Measurements from ENCODE around the gene C3orf33. TPM values are rescaled to one million over a fixed set of nuclear protein-coding genes. Genes with fewer than 3 reads are reported as not detected.

The C3orf33 gene, protein sequence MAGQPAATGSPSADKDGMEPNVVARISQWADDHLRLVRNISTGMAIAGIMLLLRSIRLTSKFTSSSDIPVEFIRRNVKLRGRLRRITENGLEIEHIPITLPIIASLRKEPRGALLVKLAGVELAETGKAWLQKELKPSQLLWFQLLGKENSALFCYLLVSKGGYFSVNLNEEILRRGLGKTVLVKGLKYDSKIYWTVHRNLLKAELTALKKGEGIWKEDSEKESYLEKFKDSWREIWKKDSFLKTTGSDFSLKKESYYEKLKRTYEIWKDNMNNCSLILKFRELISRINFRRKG
- 5.0 TPM for total RNA-seq

DNA sequence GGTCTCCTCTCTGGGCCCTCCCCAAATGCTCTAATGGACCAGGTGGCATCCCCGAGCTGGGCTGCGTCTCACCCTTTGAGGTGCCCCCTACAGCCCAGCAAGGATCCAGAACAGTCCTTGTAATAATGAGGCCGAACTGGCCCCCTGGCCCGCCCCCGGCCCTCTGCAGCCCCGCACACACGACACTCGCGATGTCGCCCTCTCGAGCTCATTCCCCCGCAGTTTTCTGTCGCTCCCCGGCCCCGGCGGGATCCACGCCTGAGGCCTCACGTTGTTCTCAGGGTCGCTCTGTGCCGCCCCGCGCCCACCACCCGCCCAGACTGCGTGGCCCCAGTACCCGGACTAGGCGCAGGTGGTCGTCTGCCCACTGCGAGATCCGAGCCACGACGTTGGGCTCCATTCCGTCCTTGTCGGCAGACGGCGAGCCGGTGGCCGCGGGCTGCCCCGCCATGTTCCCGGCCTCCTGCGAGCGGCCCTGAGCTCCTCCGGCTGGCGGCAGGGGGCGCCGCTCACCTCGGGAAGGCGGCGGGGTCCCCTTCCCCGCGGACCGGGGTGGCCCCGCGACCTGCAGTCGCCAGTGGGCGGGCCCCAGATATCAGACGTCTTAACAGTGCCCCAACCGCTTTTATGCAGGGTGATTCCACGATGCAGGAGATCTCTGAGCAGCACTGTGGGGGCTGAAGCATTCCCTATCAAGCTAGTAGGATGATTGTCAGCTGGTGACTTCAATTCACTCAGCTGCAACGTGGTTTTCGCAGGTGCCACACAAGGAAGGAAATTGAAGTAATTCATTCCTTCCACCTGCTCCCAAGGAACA is at the start of gene C3orf33:
Gene C3orf33, minus strand, starts transcription at position 477 of the 817 bp plus-strand sequence. Its CDS starts 26 bp downstream, at position 451.

DNA sequence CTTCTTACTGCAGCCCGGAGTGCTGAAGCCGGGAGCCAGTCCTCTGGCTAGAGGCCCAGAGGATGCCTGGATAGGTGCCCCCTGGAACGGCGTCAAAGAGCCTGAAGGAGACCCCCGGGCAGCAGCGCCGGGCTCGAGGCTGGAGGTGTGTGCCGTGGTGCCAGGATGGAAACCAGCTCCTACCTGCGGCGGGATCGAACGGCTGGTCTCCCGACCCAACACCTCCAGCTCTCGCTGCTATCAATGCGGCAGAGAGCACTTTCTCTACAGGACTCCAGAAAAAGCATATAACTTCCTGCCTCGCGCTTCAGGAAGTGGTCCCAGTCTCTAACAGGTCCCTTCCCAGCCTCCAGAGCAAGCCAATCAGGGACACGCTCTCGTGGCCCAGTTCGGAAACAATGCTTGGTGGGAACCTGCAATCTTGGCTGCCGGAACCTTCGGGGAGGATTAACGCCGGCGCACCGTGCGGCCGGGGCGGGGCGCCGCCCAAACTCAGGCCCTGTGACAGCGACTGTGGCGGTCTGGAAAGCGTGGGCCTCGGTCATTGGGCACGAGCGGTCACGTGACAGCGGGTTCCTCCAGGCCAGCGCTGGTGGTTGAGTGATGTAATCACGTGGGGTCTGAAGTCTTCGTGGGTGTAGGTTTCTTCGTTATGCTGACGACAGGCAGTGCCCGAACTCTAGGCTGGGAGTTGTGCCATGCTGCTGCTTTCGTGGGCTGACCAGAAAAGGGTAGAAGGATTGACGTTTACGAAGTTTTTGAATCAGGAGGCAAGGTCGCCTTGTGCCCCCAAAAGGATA is 48.3 kb upstream of the C3orf33 start, which contains the start of gene SLC33A1:
Gene SLC33A1, minus strand, starts transcription at position 287 of the 800 bp plus-strand sequence. CDS start 430 bp downstream, outside the sequence.

DNA sequence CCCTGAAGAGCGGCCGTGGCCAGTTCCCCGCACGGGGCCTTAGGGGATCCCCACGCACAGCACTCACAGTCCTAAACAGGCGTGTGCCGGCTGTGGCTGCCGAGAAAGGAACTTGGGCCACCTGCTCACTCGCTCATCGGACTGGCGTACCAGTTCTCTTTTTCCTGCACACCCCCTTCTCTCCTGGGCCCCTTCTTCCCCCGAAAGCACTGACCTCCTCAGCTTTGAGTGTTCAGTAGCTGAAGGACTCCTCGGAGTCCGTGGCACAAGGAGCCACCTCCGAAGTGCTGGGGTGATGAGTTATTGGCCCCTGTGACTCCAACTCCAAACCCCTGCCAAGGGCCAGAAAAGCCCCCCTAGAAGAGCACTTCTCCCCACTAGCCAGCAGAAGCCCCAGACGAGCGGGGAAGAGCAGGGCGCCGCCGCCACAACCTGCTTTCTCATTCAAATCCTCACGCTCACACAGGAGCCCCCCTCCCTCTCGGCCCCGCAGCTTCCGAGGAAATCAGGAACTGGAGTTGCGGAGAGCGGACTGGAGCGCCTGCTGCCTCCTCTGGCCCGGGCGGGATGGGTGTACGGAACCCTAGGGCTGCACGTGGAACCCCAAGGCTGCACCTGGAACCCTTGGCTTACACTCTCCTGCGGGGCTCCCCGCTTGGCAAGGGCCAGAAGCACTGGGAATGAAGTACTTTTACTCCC is 61.3 kb downstream of the C3orf33 start, which contains the start of gene PLCH1:
Gene PLCH1, minus strand, starts transcription at position 446 of the 699 bp plus-strand sequence. CDS start 40,847 bp downstream, outside the sequence.

Other genes with a start within 250 kb of the C3orf33 start
- 13.1 TPM for gene PLCH1, start 61.2 kb downstream of the C3orf33 start, total RNA-seq
- 38.2 TPM for gene SLC33A1, start 48.1 kb upstream of the C3orf33 start, total RNA-seq
- gene GMPS, start 64.4 kb upstream of the C3orf33 start, total RNA-seq, result 47.0 TPM